HepG2 (cell line): ENCODE data around the gene OTUD1. TPM values are rescaled to one million over a fixed set of nuclear protein-coding genes. Genes with fewer than 3 reads are reported as not detected.

Source experiments
- GFI1 ChIP-seq: sonication (generic); formaldehyde crosslinking; IDR thresholded peaks from 2 replicates; pipeline ENCODE4 v1.5.0; 2020; ENCODE audit warnings: missing genetic modification reagents, mild to moderate bottlenecking, borderline replicate concordance
- JDP2 ChIP-seq: sonication (generic); formaldehyde crosslinking; IDR thresholded peaks from 2 replicates; pipeline ENCODE4 v1.8.1; 2022; ENCODE audit warnings: missing genetic modification reagents, borderline replicate concordance
- KLF15 ChIP-seq: sonication (generic); formaldehyde crosslinking; IDR thresholded peaks from 2 replicates; pipeline ENCODE4 v1.8.1; 2023; ENCODE audit warnings: borderline replicate concordance, mild to moderate bottlenecking, inconsistent platforms, missing genetic modification reagents, mixed read lengths
- XBP1 ChIP-seq: sonication (generic); formaldehyde crosslinking; IDR thresholded peaks from 2 replicates; pipeline ENCODE4 v1.5.0; 2020; ENCODE audit warnings: missing genetic modification reagents
- ZNF326 ChIP-seq: sonication (generic); formaldehyde crosslinking; IDR thresholded peaks from 2 replicates; pipeline ENCODE4 v1.4.0; 2020; ENCODE audit warnings: missing genetic modification reagents, borderline replicate concordance
- ZNF556 ChIP-seq: sonication (generic); formaldehyde crosslinking; IDR thresholded peaks from 2 replicates; pipeline ENCODE4 v1.4.0; 2020; ENCODE audit warnings: mild to moderate bottlenecking, missing genetic modification reagents, borderline replicate concordance
- polyA plus RNA-seq, 8 experiments: library from polyadenylated mRNA; depleted of rRNA in 3 of 8; stranded (reverse) in 7 of 8; unstranded in 1 of 8; fragments of >200 nt; fragmentation: Illumina TruSeq in 4 of 8; extraction: Trizol in 4 of 8; gene quantifications; 2 replicates each; pipeline versions ENCODE4 v1.2.1 to v1.2.3, GENCODE V29; 2011 to 2016; ENCODE audit warnings: low read depth in 4 of 8, missing spikeins in 1 of 8, mixed read lengths in 1 of 8; ENCODE audit not compliant: insufficient read depth in 1 of 8
- total RNA-seq, 5 experiments: library from RNA; depleted of rRNA; stranded (reverse); fragments of >200 nt; fragmentation: Illumina TruSeq; extraction: Trizol; gene quantifications; 2 replicates each; pipeline ENCODE4 v1.2.3, GENCODE V29; 2016; ENCODE audit warnings: low read depth in 1 of 5
- TF ChIP-seq, protein P1 (sequence below): sonication (generic); formaldehyde crosslinking; IDR thresholded peaks from 2 replicates; pipeline ENCODE4; 2020; ENCODE audit warnings: missing genetic modification reagents, mild to moderate bottlenecking, borderline replicate concordance
- TF ChIP-seq, protein P2 (sequence below): sonication (generic); formaldehyde crosslinking; IDR thresholded peaks from 2 replicates; pipeline ENCODE4 v1.5.1; 2020; ENCODE audit warnings: missing genetic modification reagents, mild to moderate bottlenecking, borderline replicate concordance
- TF ChIP-seq, protein P3 (sequence below): sonication (generic); formaldehyde crosslinking; IDR thresholded peaks from 2 replicates; pipeline ENCODE4 v1.9.0; 2021; ENCODE audit warnings: missing genetic modification reagents, borderline replicate concordance
- TF ChIP-seq, protein P4 (sequence below): sonication (generic); formaldehyde crosslinking; IDR thresholded peaks from 2 replicates; pipeline ENCODE4 v1.5.1; 2020; ENCODE audit warnings: missing genetic modification reagents, mild to moderate bottlenecking, borderline replicate concordance

OTUD1 gene
- total and polyA plus RNA-seq, 2 of the 13 experiments (the other 11 are each of a cell fraction or from before 2014, with no cell fraction given) = 1.2 to 1.4 TPM

DNA sequence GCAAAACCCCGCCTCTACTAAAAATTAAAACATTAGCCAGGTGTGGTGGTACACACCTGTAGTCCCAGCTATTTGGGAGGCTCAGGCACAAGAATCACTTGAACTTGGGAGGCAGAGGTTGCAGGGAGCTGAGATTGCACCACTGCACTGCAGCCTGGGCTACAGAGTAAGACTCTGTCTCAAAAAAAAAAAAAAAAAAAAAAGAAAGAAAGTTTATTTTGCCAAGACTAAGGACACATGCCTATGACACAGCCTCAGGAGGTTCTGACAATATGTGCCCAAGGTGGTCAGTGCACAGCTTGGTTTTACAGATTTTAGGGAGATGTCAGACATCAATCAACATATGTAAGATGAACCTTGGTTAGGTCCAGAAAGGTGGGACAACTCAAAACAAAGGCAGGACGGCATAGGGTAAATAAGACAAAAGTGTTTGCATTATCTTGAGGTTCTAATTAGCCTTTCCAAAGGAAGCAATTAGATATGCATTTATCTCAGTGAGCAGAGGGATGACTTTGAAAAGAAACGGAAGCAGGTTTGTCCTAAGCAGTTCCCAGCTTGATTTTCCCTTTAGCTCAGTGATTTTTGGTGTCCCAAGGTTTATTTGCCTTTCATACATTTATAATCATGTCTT is 20.7 kb upstream of the OTUD1 start (continued):
- TF ChIP-seq, protein P1, sequence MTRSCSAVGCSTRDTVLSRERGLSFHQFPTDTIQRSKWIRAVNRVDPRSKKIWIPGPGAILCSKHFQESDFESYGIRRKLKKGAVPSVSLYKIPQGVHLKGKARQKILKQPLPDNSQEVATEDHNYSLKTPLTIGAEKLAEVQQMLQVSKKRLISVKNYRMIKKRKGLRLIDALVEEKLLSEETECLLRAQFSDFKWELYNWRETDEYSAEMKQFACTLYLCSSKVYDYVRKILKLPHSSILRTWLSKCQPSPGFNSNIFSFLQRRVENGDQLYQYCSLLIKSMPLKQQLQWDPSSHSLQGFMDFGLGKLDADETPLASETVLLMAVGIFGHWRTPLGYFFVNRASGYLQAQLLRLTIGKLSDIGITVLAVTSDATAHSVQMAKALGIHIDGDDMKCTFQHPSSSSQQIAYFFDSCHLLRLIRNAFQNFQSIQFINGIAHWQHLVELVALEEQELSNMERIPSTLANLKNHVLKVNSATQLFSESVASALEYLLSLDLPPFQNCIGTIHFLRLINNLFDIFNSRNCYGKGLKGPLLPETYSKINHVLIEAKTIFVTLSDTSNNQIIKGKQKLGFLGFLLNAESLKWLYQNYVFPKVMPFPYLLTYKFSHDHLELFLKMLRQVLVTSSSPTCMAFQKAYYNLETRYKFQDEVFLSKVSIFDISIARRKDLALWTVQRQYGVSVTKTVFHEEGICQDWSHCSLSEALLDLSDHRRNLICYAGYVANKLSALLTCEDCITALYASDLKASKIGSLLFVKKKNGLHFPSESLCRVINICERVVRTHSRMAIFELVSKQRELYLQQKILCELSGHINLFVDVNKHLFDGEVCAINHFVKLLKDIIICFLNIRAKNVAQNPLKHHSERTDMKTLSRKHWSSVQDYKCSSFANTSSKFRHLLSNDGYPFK (CRISPR knock-in tag) = no peak
- TF ChIP-seq, protein P2, sequence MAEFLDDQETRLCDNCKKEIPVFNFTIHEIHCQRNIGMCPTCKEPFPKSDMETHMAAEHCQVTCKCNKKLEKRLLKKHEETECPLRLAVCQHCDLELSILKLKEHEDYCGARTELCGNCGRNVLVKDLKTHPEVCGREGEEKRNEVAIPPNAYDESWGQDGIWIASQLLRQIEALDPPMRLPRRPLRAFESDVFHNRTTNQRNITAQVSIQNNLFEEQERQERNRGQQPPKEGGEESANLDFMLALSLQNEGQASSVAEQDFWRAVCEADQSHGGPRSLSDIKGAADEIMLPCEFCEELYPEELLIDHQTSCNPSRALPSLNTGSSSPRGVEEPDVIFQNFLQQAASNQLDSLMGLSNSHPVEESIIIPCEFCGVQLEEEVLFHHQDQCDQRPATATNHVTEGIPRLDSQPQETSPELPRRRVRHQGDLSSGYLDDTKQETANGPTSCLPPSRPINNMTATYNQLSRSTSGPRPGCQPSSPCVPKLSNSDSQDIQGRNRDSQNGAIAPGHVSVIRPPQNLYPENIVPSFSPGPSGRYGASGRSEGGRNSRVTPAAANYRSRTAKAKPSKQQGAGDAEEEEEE = no peak
- TF ChIP-seq ZNF556 (CRISPR knock-in tag) = no peak
- no peak for TF ChIP-seq GFI1 (CRISPR knock-in tag)
- TF ChIP-seq, protein P3, sequence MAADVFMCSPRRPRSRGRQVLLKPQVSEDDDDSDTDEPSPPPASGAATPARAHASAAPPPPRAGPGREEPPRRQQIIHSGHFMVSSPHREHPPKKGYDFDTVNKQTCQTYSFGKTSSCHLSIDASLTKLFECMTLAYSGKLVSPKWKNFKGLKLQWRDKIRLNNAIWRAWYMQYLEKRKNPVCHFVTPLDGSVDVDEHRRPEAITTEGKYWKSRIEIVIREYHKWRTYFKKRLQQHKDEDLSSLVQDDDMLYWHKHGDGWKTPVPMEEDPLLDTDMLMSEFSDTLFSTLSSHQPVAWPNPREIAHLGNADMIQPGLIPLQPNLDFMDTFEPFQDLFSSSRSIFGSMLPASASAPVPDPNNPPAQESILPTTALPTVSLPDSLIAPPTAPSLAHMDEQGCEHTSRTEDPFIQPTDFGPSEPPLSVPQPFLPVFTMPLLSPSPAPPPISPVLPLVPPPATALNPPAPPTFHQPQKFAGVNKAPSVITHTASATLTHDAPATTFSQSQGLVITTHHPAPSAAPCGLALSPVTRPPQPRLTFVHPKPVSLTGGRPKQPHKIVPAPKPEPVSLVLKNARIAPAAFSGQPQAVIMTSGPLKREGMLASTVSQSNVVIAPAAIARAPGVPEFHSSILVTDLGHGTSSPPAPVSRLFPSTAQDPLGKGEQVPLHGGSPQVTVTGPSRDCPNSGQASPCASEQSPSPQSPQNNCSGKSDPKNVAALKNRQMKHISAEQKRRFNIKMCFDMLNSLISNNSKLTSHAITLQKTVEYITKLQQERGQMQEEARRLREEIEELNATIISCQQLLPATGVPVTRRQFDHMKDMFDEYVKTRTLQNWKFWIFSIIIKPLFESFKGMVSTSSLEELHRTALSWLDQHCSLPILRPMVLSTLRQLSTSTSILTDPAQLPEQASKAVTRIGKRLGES (CRISPR knock-in tag) = no peak
- TF ChIP-seq JDP2 (CRISPR knock-in tag) = no peak
- TF ChIP-seq XBP1 = no peak
- no peak for TF ChIP-seq KLF15 (CRISPR knock-in tag)
- TF ChIP-seq, protein P4, sequence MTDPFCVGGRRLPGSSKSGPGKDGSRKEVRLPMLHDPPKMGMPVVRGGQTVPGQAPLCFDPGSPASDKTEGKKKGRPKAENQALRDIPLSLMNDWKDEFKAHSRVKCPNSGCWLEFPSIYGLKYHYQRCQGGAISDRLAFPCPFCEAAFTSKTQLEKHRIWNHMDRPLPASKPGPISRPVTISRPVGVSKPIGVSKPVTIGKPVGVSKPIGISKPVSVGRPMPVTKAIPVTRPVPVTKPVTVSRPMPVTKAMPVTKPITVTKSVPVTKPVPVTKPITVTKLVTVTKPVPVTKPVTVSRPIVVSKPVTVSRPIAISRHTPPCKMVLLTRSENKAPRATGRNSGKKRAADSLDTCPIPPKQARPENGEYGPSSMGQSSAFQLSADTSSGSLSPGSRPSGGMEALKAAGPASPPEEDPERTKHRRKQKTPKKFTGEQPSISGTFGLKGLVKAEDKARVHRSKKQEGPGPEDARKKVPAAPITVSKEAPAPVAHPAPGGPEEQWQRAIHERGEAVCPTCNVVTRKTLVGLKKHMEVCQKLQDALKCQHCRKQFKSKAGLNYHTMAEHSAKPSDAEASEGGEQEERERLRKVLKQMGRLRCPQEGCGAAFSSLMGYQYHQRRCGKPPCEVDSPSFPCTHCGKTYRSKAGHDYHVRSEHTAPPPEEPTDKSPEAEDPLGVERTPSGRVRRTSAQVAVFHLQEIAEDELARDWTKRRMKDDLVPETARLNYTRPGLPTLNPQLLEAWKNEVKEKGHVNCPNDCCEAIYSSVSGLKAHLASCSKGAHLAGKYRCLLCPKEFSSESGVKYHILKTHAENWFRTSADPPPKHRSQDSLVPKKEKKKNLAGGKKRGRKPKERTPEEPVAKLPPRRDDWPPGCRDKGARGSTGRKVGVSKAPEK (CRISPR knock-in tag) = no peak
- no peak for TF ChIP-seq ZNF326 (CRISPR knock-in tag)
